ENCODE results near the gene DAO.

Gene DAO

DNA sequence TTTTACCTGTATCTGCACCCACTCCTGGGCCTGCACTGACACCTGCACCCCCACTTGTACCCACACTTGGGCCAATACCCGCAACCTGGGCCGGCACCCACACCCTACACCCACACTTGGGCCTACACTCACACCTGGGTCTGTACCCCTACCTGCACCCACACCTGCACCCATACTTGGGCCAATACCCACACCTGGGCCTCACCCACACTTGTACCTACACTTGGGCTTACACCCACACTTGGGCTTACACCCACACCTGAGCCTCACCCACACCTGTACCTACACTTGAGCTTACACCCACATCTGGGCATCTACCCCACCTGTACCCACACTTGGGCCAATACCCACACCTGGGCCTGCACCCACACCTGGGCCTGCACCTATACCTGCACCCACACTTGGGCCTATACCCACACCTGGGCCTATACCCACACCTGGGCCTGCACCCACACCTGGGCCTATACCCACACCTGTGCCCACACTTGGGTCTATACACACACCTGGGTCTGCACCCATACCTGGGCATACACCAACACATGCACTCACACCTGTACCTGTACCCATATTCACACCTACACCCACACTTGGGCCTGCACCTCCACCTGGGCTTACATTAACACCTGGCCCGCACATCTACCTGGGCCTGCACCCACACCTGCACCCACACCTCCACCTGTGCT is 39.2 kb downstream of the DAO start:
- no peak for DNase-seq (ENCODE audit: low read depth in 2 of 2)

DNA sequence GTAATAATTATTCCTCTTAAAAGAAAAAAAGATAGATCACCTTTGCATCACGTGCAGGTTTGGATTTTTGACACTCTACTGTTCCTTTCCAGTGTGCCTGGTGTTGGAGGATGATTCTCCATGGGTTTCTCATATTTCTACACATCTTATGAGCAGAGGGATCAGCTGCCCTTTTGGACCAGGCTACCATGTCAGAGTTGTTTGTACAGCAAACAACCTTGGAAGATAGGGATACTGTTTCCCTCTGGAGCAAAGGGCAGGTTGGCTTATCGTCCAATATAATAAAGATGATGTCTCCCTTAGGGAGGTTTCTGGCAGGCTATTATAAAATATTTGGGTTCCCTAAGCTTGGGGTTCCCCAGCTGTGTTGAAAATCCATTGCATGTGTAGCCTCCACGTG is 42.1 kb downstream of the DAO start:
- DNase-seq (ENCODE audit: low read depth in 2 of 2), result no peak

DNA sequence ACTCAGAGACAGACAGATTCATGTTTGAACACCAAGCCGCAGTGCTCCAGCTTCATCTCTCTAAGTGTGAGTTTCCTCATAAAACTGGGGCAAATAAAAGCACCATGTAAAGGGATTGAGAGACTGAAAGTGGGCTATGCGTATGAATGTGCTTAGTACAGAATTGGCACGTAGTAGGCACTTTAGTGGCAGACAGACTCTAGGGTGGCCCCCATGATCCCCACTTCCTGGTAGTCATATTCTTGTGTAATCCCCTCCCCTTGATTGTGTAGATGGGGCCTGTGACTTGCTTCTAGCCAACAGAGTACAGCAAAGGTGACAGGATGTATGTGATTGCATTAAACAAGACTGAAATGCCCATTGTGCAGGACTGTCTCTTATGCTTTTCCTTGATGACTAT is 43.0 kb downstream of the DAO start:
- DNase-seq (ENCODE audit: low read depth in 2 of 2), result no peak

DNA sequence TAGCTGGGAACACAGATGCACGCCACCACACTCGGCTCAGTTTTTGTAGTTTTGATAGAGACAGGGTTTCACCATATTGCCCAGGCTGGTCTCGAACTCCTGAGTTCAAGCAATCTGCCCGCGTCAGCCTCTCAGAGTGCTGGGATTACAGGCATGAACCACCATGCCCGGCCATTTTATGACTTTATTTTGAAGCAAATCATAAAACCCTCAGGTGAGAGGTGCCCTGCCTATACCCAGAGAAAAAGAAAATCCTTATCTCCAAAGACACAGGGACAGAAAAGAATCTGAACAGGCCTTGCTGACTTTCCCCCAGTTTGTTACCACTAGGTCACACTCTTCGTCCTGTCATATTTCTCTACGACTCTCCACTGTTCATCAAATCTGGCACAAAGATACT is 48.8 kb downstream of the DAO start:
- no peak for DNase-seq (ENCODE audit: low read depth in 2 of 2)

DNA sequence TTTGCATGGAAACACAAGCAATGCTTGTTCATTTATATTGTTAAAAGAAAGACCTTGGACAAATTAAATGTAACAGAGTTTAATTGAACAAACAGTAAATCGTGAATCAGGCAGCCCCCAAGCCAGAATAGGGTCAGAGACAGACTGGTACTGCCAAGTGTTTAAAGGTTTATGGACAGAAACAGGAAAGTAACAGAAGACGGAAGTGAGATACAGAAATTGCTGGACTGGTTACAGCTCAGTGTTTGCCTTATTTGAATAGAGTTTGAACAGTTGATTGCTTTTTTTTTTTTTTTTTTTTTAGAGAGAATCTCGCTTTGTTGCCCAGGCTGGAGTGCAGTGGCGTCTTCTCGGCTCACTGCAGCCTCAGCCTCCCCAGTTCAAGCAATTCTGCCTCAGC is 50.3 kb downstream of the DAO start:
- no peak for DNase-seq (ENCODE audit: low read depth in 2 of 2)

DNA sequence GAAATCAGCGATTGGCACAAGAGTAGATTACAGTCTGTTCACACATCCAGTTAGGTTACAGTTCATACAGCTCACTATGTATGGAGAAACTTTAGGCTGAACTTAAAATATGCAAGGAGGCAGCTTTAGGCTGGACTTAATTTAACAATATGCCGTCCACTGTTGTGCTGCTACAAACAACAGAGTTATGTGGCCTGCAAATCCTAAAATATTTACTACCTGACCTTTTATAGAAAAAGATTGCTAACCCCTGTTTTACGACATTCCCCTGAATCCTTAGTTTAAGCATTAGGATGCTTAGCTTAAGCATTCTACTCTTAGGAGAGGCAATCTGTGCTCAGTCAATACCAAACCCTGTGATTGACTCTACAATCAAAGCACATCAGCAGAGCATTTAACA is 50.9 kb downstream of the DAO start:
- no peak for DNase-seq (ENCODE audit: low read depth in 2 of 2)

DNA sequence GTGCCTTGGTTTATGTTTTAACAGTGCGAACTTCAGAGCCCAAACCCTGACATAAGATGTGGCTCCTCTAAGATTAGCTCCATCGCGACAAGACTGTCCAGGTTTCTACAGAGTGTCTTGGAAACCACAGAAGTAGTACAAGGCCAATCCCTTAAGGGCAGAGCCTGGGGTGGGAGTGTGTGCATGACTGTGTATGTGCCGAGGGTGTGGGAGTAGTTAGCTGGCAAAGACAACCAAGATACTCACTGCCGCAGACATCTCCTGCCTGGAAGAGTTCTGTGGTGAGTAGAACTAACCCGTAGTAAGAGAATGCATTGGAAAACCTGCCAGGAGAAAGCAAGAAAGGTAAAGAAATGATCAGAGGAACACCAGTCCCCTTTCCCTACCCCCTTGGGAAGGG is 54.1 kb downstream of the DAO start:
- no peak for DNase-seq (ENCODE audit: low read depth in 2 of 2)

DNA sequence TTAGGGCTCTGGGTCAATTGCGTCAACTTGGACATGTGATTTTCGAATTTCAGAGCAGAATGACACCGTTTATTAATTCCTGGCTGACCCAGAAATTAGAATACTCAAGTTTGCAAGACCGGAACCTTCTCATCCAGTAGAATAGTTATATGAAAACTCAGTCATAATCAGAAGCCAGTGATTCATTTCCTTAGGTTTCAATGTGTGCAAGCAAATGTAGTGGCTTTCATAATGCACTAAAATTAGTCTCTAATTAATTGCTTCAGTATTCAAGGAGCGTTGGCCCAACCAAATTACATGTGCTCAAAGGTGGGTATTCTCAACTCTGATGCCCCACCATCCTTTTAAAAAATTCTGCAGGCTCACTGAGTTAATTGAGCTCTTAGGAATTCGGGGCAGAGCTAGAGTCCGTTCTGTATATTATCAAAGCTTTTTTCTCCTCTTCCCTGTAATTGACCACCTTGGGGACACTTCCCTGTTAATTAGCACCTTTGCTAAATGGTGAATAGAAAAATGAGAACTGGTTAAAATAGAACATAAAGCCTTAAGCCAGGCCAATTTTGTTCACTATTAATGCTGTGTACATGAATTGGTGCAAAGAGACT is 55.4 kb downstream of the DAO start:
- no peak for DNase-seq (ENCODE audit: low read depth in 2 of 2)

DNA sequence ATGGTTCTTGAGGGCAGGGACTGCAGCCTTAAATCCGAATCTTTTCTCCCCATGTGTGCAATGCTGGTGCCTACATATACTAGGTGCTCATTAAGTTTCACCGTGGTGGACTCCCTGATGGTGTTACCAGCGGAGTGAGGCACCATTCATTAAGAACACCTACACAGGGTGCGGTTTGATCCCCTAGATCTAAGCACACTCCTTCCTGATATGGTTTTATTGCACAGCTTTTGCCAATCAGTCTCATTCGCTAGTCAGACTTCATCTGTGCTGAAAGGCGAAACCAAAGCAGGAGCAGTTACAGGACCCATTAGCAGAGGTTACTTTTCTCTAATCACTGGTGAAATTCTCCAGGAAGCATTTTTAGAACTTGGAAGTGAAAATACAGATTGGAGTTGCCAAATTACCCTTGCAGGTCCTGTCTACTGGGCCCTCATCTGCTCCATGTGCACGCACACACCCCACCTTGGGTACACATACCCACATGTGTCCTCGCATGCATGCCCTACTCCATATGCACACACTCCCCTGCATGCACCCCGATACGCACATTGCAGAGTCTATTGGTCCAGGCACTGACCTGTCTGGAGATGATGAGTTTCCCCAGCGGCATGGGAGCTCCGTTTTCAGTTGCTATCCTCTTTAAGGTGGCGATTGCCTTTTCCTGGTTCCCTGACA is 58.5 kb downstream of the DAO start:
- no peak for DNase-seq (ENCODE audit: low read depth in 2 of 2)

DNA sequence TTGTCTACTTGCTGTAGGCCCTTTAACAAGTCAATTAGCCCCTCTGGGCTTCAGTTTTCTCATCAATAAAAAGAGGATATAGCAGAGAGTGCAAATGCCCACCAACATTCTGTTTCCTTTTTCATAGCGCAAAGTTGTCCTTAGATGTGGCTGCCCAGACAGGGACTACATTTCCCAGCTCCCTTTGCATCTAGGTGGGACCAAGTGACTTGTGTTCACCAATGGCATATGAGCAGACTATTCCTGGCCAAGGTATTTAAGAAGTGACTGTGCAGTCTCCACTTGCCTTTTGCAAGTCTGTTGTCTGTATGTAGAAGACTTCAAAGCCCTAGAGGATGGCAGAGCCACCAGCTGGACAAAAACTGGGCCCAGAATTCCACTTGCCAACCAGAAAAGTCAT is 59.7 kb downstream of the DAO start:
- no peak for DNase-seq (ENCODE audit: low read depth in 2 of 2)

DNA sequence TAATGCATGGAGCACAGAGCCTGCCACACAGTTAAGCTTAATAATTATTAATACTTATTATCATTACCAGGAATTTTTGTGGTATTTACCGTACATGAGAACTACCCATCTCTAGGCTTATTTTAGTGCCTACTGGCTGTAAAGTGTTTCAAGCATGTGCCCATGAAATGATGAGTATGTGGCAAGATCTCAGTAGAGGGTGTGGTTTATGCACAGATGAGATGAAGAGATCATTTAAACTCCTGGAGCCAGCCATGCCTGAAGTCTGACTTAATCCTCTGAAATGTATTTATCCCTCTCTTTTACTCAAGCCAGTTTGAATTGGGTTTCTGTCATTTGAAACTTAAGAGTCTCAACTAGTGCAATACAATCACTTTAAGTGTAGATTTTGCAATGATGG is 60.2 kb downstream of the DAO start:
- DNase-seq (ENCODE audit: low read depth in 2 of 2), result no peak

DNA sequence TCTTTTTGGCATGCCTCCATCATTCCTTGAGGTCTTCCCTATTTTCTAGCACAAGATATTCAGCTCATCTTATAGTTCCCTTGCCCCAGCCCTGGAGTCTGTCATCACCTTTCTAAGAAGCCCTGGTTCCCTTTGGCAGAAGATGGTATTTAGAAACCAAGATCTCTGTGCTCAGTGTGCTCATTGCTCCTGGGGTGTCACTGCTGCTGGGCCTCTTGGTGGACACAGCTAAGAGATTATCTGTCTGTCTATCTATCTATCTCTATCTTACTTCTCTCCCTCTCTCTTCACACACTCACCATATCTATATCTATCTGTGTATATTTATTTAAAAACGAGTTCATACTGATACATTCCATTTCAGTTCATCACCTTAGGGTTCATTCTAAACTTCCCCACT is 67.2 kb downstream of the DAO start:
- DNase-seq (ENCODE audit: low read depth in 2 of 2), result no peak

DNA sequence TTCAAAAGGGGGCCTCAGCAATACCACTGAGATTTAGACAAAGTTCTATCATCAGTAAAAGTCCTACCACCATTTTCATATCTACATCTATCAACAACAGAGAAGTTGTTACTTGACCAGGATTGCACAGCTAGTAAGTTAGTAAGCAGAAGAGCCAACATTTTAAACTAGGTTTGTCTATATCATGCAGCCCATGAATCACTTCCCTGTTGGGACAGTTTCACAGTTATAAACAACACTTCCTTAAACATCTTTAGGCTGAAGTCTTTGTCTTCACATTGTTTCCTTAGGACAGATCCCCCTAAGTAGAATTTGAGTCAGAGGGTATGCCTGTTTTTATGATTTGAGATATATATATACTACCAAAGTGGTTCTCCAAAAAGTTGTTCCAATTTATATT is 68.5 kb downstream of the DAO start:
- DNase-seq (ENCODE audit: low read depth in 2 of 2), result no peak

DNA sequence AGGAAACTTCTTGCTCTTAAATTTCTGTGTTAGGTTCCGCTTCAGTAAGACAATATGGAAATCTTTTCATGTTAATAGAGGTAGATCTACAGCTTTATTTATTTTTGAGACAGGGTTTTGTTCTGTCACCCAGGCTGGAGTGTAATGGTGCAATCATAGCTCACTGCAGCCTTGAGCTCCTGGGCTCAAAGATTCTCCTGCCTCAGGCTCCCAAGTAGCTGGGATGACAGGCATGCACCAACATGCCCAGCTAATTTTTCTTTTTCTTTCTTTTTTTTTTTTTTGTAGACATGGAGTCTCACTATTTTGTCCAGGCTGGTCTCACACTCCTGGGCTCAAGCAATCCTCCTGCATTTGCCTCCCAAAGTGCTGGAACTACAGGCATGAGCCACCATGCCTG is 70.1 kb downstream of the DAO start:
- no peak for DNase-seq (ENCODE audit: low read depth in 2 of 2)

All from stimulated activated CD8-positive, alpha-beta memory T cell treated with anti-CD3 and anti-CD28 coated beads, Interleukin-15, amount 100 ng/mL, for 48 hours (primary cell).